CMK (cell line): Measurements from ENCODE around the gene MAD1L1.

Experiments used
- DNase-seq: peaks from one replicate; pipeline ENCODE4 v3.0.0-alpha.2; 2010; ENCODE audit warnings: low read depth

The MAD1L1 gene

GRCh38 chr7:1927937-1928644 is 304.7 kb downstream of the MAD1L1 start:
- DNase-seq, result no peak

- no peak for DNase-seq
Observed at GRCh38 chr7:1926908-1927306, 305.8 kb downstream of the MAD1L1 start.

GRCh38 chr7:1925973-1926907 is 306.5 kb downstream of the MAD1L1 start:
- no peak for DNase-seq

- no peak for DNase-seq
Observed at GRCh38 chr7:1925349-1925748, 307.4 kb downstream of the MAD1L1 start.

- DNase-seq, result no peak
Observed at GRCh38 chr7:1924258-1924817, 308.4 kb downstream of the MAD1L1 start.

GRCh38 chr7:1923409-1924257 is 309.1 kb downstream of the MAD1L1 start:
- DNase-seq, result no peak

GRCh38 chr7:1922870-1923236 is 309.9 kb downstream of the MAD1L1 start:
- no peak for DNase-seq

GRCh38 chr7:1922071-1922869 is 310.5 kb downstream of the MAD1L1 start:
- DNase-seq, result no peak

GRCh38 chr7:1920881-1921280 is 311.9 kb downstream of the MAD1L1 start:
- no peak for DNase-seq

GRCh38 chr7:1920266-1920681 is 312.5 kb downstream of the MAD1L1 start:
- no peak for DNase-seq

GRCh38 chr7:1919539-1920265 is 313.0 kb downstream of the MAD1L1 start:
- DNase-seq, result no peak

GRCh38 chr7:1918881-1919525 is 313.7 kb downstream of the MAD1L1 start:
- no peak for DNase-seq

- no peak for DNase-seq
Observed at GRCh38 chr7:1918063-1918645, 314.6 kb downstream of the MAD1L1 start.

GRCh38 chr7:1917221-1918062 is 315.3 kb downstream of the MAD1L1 start:
- DNase-seq, result no peak

- DNase-seq, result no peak
Observed at GRCh38 chr7:1916601-1916970, 316.2 kb downstream of the MAD1L1 start.

- no peak for DNase-seq
Observed at GRCh38 chr7:1915956-1916600, 316.7 kb downstream of the MAD1L1 start.

- DNase-seq, result no peak
Observed at GRCh38 chr7:1915326-1915725, 317.4 kb downstream of the MAD1L1 start.

GRCh38 chr7:1914743-1915142 is 318.0 kb downstream of the MAD1L1 start:
- no peak for DNase-seq
